GM10248 (cell line): ENCODE measurements around the gene CYP27C1.

Source experiments
- CTCF ChIA-PET: fragments of 300-600 bp; sonication (Branson Sonifier 250); formaldehyde crosslinking; extraction: SDS; loops from one replicate; lab custom pipeline; 2021; ENCODE audit warnings: antibody characterized with exemption; lab: Yijun Ruan, JAX
- POLR2A ChIA-PET: fragments of 350-650 bp; sonication (Branson Sonifier 250); formaldehyde crosslinking; extraction: SDS; loops from one replicate; lab custom pipeline; 2020; ENCODE audit warnings: antibody characterized with exemption; lab: Yijun Ruan, JAX
- DNase-seq: peaks from one replicate; pipeline ENCODE4 v3.0.0; 2012; ENCODE audit errors: extremely low spot score
- TF ChIP-seq, protein P1 (sequence below): IDR thresholded peaks from 2 replicates; pipeline ENCODE4 v1.5.1; 2012; ENCODE audit warnings: mild to moderate bottlenecking, low read depth; ENCODE audit errors: extremely low read depth, missing control alignments, control extremely low read depth

CYP27C1 gene

GRCh38 chr2:127143841-127144782 lies 76.0 kb downstream of the CYP27C1 start:
- ChIA-PET POLR2A (no interaction called here), CTCF (interaction anchor here (2.3 kb wide), 1 partner anchor 53 kb away, joined by 5 read pairs; no protein-coding TSS in a partner anchor)
- TF ChIP-seq, protein P1, sequence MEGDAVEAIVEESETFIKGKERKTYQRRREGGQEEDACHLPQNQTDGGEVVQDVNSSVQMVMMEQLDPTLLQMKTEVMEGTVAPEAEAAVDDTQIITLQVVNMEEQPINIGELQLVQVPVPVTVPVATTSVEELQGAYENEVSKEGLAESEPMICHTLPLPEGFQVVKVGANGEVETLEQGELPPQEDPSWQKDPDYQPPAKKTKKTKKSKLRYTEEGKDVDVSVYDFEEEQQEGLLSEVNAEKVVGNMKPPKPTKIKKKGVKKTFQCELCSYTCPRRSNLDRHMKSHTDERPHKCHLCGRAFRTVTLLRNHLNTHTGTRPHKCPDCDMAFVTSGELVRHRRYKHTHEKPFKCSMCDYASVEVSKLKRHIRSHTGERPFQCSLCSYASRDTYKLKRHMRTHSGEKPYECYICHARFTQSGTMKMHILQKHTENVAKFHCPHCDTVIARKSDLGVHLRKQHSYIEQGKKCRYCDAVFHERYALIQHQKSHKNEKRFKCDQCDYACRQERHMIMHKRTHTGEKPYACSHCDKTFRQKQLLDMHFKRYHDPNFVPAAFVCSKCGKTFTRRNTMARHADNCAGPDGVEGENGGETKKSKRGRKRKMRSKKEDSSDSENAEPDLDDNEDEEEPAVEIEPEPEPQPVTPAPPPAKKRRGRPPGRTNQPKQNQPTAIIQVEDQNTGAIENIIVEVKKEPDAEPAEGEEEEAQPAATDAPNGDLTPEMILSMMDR, result no peak
- no peak for DNase-seq

DNA sequence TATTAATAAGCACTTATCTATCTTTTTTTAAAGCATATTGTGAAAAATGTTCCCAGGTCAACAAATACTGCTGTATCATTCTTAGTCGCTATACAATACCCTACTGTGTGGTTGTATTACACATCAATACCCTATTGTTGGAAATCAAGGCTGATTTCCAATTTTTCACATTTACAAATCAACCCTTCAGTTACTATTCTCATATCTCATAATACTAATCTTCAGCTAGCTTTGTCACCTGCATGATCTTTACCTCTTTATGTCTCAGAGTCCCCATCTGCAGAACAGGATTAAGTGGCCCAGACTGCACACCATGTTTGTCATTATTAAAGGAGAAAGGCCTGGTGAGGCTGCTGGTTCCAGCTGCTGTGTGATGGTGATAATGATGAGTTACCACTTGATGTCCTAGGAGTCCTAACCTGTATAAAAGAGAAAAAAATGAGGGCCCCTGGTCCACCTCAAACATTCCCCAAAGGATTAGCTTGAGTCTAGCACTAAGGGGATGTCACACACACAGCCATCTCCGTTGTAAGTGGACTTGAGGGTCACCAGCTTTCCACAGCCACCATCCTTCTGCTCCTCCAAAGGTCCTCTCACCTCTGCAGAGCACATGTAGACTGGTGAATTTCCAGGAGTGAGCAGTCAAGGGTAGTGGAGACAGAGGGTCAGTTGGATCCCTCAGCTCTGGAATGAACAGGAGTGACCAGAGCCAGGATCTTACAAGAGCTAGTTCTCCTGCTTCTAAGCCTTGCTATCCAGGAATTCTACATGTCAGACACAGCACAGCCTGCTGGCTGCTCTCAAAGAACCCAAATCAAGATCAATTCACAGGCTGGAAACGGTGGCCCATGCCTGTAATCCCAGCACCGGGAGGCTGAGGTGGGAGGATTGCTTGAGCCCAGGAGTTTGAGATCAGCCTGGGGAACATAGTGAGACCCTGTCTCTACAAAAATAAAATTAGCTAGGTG lies 77.2 kb downstream of the CYP27C1 start:
- ChIA-PET CTCF (interaction anchor here (0.7 to 0.8 kb wide), 2 partner anchors 10 to 74 kb away, joined by 3 read pairs; no protein-coding TSS in a partner anchor), POLR2A (no interaction called here)
- TF ChIP-seq, protein P1, result no peak
- DNase-seq, result no peak

DNA sequence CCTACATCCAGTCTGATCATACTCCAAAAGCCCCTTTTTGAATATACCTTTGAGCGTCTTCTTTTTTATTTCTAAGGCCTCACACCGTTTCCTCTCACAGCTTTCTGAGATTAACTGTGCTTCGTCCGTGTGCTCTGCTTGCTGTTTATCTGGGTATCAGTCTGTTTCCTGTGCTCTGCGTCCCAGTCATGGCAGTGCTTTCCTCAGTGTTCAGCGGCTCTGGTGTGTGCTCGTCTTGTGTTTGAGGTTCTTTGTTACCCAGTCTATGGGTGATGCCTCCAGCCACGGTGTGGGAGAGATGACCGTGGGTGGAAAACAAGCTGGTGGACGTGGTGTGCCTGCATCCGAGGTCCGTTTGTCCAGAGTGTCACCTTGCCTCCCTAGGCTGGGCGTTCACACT lies 79.6 kb downstream of the CYP27C1 start:
- TF ChIP-seq, protein P1, result no peak
- POLR2A ChIA-PET, result no interaction called here
- no peak for DNase-seq
- CTCF ChIA-PET, result interaction anchor here (1.0 to 1.3 kb wide), 3 partner anchors 8 to 73 kb away, joined by 3 read pairs; no protein-coding TSS in a partner anchor

GRCh38 chr2:127139766-127140165 lies 80.3 kb downstream of the CYP27C1 start:
- ChIA-PET CTCF (interaction anchor here (1.0 to 1.4 kb wide), 4 partner anchors 9 to 14 kb away, joined by 3 to 4 read pairs (median 3); no protein-coding TSS in a partner anchor), POLR2A (no interaction called here)
- no peak for DNase-seq
- TF ChIP-seq, protein P1, result no peak

DNA sequence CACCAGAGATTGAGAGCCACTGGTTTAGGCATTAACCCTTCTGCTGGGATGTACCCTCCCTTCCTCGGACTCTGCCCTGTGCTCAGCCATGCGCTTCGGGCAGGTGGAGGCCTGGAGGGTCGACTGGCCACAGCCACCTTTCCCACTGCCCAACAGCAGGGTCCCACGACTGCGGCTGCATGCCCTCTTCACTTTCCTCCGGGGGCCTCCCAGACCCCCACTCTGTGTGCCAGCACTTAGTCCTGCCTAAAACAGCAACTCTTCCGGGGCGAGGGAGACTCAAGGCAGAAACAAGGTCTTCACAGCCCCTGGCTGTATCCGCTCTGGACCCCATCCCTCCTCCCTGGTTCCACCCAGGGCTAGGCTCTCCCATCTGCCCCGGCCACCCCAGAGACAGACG lies 81.8 kb downstream of the CYP27C1 start:
- DNase-seq, result no peak
- ChIA-PET POLR2A (no interaction called here), CTCF (no interaction called here)
- TF ChIP-seq, protein P1, result no peak

GRCh38 chr2:127137741-127138140 lies 82.4 kb downstream of the CYP27C1 start:
- TF ChIP-seq, protein P1, result no peak
- ChIA-PET CTCF (interaction anchor here (1.0 kb wide), 1 partner anchor 16 kb away, joined by 3 read pairs; no protein-coding TSS in a partner anchor), POLR2A (no interaction called here)
- DNase-seq, result no peak
